CD4-positive, alpha-beta memory T cell (primary cell): ENCODE measurements around the gene PKN3. TPM values are rescaled to one million over a fixed set of nuclear protein-coding genes. Genes with fewer than 3 reads are reported as not detected.

Experiments used
- CTCF ChIA-PET: fragments of 350-600 bp; sonication (Branson Sonifier 250); formaldehyde crosslinking; loops from one replicate; lab custom pipeline; 2021; ENCODE audit warnings: inconsistent platforms; ENCODE audit not compliant: partially characterized antibody; lab: Charles Lee
- POLR2A ChIA-PET: fragments of 350-600 bp; sonication (Branson Sonifier 250); formaldehyde crosslinking; loops from one replicate; lab custom pipeline; 2021; ENCODE audit not compliant: partially characterized antibody; lab: Charles Lee
- DNase-seq, 5 donors: peaks; one replicate each; pipeline versions ENCODE4 v3.0.0 to v3.0.0-alpha.2; 2020 to 2022; ENCODE audit warnings: mixed read lengths in 1 of 5
- H3K27ac ChIP-seq: one replicate; pipeline ENCODE4 v1.7.0; 2013; ENCODE audit warnings: low read depth, low read length
- H3K27me3 ChIP-seq: 2 replicates; pipeline ENCODE4 v1.7.0; 2013; ENCODE audit warnings: mild to moderate bottlenecking, low read length, moderate library complexity; ENCODE audit not compliant: insufficient read depth
- H3K36me3 ChIP-seq: 2 replicates; pipeline ENCODE4 v1.7.0; 2013; ENCODE audit warnings: mild to moderate bottlenecking, low read length, moderate library complexity; ENCODE audit not compliant: insufficient read depth
- H3K4me1 ChIP-seq: 2 replicates; pipeline ENCODE4 v1.7.0; 2013; ENCODE audit warnings: mild to moderate bottlenecking, low read length, moderate library complexity; ENCODE audit not compliant: insufficient read depth
- H3K4me3 ChIP-seq, 2 donors: one replicate each; pipeline ENCODE4 v1.7.0; 2013; ENCODE audit warnings: low read length in 2 of 2, mild to moderate bottlenecking in 1 of 2
- H3K9me3 ChIP-seq, 2 donors: one replicate each; pipeline ENCODE4 v1.7.0; 2013; ENCODE audit warnings: low read length in 2 of 2, control low read depth in 1 of 2; ENCODE audit not compliant: control insufficient read depth in 1 of 2
- H3K27ac Mint-ChIP-seq, 7 donors: one replicate each; pipeline ENCODE4 v1.8.0; 2020 to 2021; ENCODE audit warnings: mixed read lengths in 7 of 7, mild to moderate bottlenecking in 6 of 7, inconsistent platforms in 3 of 7, moderate library complexity in 3 of 7
- H3K27me3 Mint-ChIP-seq, 2 donors: one replicate each; pipeline ENCODE4 v1.8.0; 2020 to 2021; ENCODE audit warnings: mixed read lengths in 2 of 2
- H3K36me3 Mint-ChIP-seq, 2 donors: one replicate each; pipeline ENCODE4 v1.8.0; 2020 to 2021; ENCODE audit warnings: mixed read lengths in 2 of 2, inconsistent platforms in 1 of 2, mild to moderate bottlenecking in 1 of 2
- H3K4me1 Mint-ChIP-seq, 4 donors: one replicate each; pipeline ENCODE4 v1.8.0; 2020 to 2021; ENCODE audit warnings: mixed read lengths in 4 of 4, mild to moderate bottlenecking in 1 of 4
- H3K4me3 Mint-ChIP-seq, 8 donors: one replicate each; pipeline ENCODE4 v1.8.0; 2020 to 2021; ENCODE audit warnings: mixed read lengths in 8 of 8, mild to moderate bottlenecking in 7 of 8, moderate library complexity in 6 of 8, inconsistent platforms in 3 of 8
- H3K9me3 Mint-ChIP-seq, 8 donors: one replicate each; pipeline ENCODE4 v1.8.0; 2020 to 2021; ENCODE audit warnings: mixed read lengths in 8 of 8, mild to moderate bottlenecking in 5 of 8, inconsistent platforms in 3 of 8, moderate library complexity in 1 of 8
- intact Hi-C: fragments of 100-400 bp; cut with micrococcal nuclease; formaldehyde crosslinking; loops from one replicate; pipeline ENCODE4 v1.15.1; 2023
- polyA plus RNA-seq, 2 donors: library from polyadenylated mRNA; unstranded; fragments of 300-500 nt; fragmentation: Illumina TruSeq; gene quantifications; one replicate each; pipeline ENCODE4 v1.2.3, GENCODE V29; 2021
- total RNA-seq, 2 experiments: library from RNA; stranded (reverse); gene quantifications; one replicate each; pipeline ENCODE4 v1.2.3, GENCODE V29; 2021

PKN3 gene
- total and polyA plus RNA-seq, 4 experiments from 2014 or later = 0.48 to 2.6 (median 1.5) TPM

- no peaks in the 10 kb centered on the region for H3K27me3 Mint-ChIP-seq
- no peaks in the 10 kb centered on the region for H3K9me3 ChIP-seq
- no peak overlapping the region for H3K4me3 Mint-ChIP-seq
- H3K27me3 ChIP-seq = no peaks in the 10 kb centered on the region
- no peaks in the 10 kb centered on the region for H3K36me3 ChIP-seq
- no peak overlapping the region for H3K4me3 ChIP-seq
- POLR2A ChIA-PET = interaction anchor here (1.7 to 2.1 kb wide), 2 partner anchors 8 to 16 kb away, joined by 5 read pairs; no protein-coding TSS in a partner anchor
- peaks cover 0 to 2% (median 0%) of the 10 kb centered on the region in 8 donors for H3K9me3 Mint-ChIP-seq
- intact Hi-C loops = no loop called here
- peaks cover 2 to 11% (median 7%) of the 10 kb centered on the region in 4 donors for H3K4me1 Mint-ChIP-seq
- peak overlapping the region in 1 of 7 donors; percentile 4 for H3K27ac Mint-ChIP-seq
- CTCF ChIA-PET = no interaction called here
- H3K27ac ChIP-seq = no peak overlapping the region
- H3K4me1 ChIP-seq = peaks cover 5% of the 10 kb centered on the region
- H3K36me3 Mint-ChIP-seq = no peaks in the 10 kb centered on the region
- no peak for DNase-seq
These were observed 4.5 kb downstream of the PKN3 start for GRCh38 chr9:128706671-128707381.

- CTCF ChIA-PET = interaction anchor here (1.3 kb wide), 1 partner anchor 17 kb away, joined by 4 read pairs; the partner anchor contains the start of gene ZDHHC12
- no peak for DNase-seq
These were observed 5.1 kb downstream of the PKN3 start for GRCh38 chr9:128707446-128707845.

DNA sequence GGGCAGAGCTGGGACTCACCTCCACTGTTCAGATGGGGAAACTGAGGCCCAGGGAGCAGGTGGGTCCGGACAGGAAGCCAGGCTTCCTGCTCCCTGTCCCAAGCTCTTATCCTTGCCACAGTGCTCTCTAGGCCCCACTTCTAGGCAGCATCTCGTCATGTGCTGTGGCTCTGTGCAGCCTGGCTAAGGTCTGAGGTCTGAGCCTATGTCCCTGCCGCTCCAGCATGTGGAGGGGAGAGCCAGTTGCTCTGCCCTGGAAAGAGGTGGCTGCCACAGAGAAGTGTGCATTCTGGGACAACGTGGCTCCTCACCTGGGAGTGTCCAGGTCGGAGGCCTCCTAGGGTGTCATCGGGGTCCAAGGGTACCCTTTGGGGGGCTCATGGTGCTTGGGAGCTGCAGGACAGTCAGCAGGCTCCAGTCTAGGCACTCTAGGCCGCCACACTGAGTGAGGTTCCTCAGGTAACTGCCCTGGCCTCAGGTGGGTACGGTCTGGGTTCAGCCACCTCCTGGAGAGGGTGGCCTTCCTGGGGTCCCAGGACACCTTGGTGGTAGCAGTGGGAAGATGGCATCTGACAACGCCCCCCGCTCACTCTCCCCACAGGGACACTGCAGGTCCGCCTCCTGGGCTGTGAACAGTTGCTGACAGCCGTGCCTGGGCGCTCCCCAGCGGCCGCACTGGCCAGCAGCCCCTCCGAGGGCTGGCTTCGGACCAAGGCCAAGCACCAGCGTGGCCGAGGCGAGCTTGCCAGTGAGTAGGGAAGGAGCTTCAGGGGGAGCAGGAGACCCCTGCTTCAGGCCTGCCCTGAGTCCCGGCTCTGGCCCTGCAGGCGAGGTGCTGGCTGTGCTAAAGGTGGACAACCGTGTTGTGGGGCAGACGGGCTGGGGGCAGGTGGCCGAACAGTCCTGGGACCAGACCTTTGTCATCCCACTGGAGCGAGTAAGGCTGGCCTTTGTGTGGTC lies 10.4 kb downstream of the PKN3 start:
- H3K4me3 ChIP-seq = no peak overlapping the region
- H3K4me3 Mint-ChIP-seq = no peak overlapping the region
- H3K9me3 ChIP-seq = no peaks in the 10 kb centered on the region
- intact Hi-C loops = no loop called here
- no peaks in the 10 kb centered on the region for H3K27me3 ChIP-seq
- H3K36me3 Mint-ChIP-seq = no peaks in the 10 kb centered on the region
- no peak for DNase-seq
- no peaks in the 10 kb centered on the region for H3K4me1 Mint-ChIP-seq
- H3K9me3 Mint-ChIP-seq = no peaks in the 10 kb centered on the region
- H3K36me3 ChIP-seq = no peaks in the 10 kb centered on the region
- H3K4me1 ChIP-seq = no peaks in the 10 kb centered on the region
- H3K27me3 Mint-ChIP-seq = no peaks in the 10 kb centered on the region
- POLR2A ChIA-PET = interaction anchor here (1.1 kb wide), 1 partner anchor 11 kb away, joined by 3 read pairs; the partner anchor contains the start of gene ZDHHC12
- no peak overlapping the region for H3K27ac ChIP-seq
- CTCF ChIA-PET = interaction anchor here (0.7 kb wide), 1 partner anchor 12 kb away, joined by 3 read pairs; no protein-coding TSS in a partner anchor
- H3K27ac Mint-ChIP-seq = peak overlapping the region in 1 of 7 donors; percentile 15

More at GRCh38 chr9:128707446-128707845, 5.1 kb downstream of the PKN3 start:
- Histone ChIP-seq H3K36me3 (no peaks in the 10 kb centered on the region), H3K27me3 (no peaks in the 10 kb centered on the region), H3K4me3 (no peak overlapping the region), H3K27ac (no peak overlapping the region), H3K4me1 (no peaks in the 10 kb centered on the region), H3K9me3 (no peaks in the 10 kb centered on the region)
- peak overlapping the region in 1 of 8 donors; percentile 27 for H3K4me3 Mint-ChIP-seq
- peaks cover 0 to 6% (median 4%) of the 10 kb centered on the region in 4 donors for H3K4me1 Mint-ChIP-seq
- no peaks in the 10 kb centered on the region for H3K36me3 Mint-ChIP-seq
- intact Hi-C loops = no loop called here
- POLR2A ChIA-PET = no interaction called here
- no peaks in the 10 kb centered on the region for H3K27me3 Mint-ChIP-seq
- H3K9me3 Mint-ChIP-seq = peaks cover 0 to 2% (median 0%) of the 10 kb centered on the region in 8 donors
- H3K27ac Mint-ChIP-seq = no peak overlapping the region

- intact Hi-C loops = no loop called here
- no peak overlapping the region for H3K27ac Mint-ChIP-seq
- POLR2A ChIA-PET = no interaction called here
These were observed 11.1 kb downstream of the PKN3 start for GRCh38 chr9:128713411-128713780.

GRCh38 chr9:128713941-128714573 lies 11.8 kb downstream of the PKN3 start:
- intact Hi-C loops = no loop called here
- no peaks in the 10 kb centered on the region for H3K9me3 ChIP-seq
- no peak overlapping the region for H3K27ac ChIP-seq
- Mint-ChIP-seq H3K27ac (no peak overlapping the region), H3K4me3 (no peak overlapping the region), H3K9me3 (no peaks in the 10 kb centered on the region), H3K36me3 (no peaks in the 10 kb centered on the region), H3K27me3 (no peaks in the 10 kb centered on the region), H3K4me1 (no peaks in the 10 kb centered on the region)
- no peak for DNase-seq
- CTCF ChIA-PET = interaction anchor here (1.8 kb wide), 1 partner anchor 12 kb away, joined by 5 read pairs; the partner anchor contains the start of gene PKN3
- no peaks in the 10 kb centered on the region for H3K4me1 ChIP-seq
- no peaks in the 10 kb centered on the region for H3K27me3 ChIP-seq
- no peaks in the 10 kb centered on the region for H3K36me3 ChIP-seq
- POLR2A ChIA-PET = interaction anchor here (1.5 kb wide), 1 partner anchor 8 kb away, joined by 5 read pairs; no protein-coding TSS in a partner anchor
- H3K4me3 ChIP-seq = no peak overlapping the region

More at GRCh38 chr9:128713411-128713780, 11.1 kb downstream of the PKN3 start:
- Histone ChIP-seq H3K27ac (no peak overlapping the region), H3K36me3 (no peaks in the 10 kb centered on the region), H3K4me3 (no peak overlapping the region), H3K9me3 (no peaks in the 10 kb centered on the region), H3K4me1 (no peaks in the 10 kb centered on the region), H3K27me3 (no peaks in the 10 kb centered on the region)
- DNase-seq = no peak
- Mint-ChIP-seq H3K4me1 (no peaks in the 10 kb centered on the region), H3K36me3 (no peaks in the 10 kb centered on the region), H3K4me3 (no peak overlapping the region), H3K27me3 (no peaks in the 10 kb centered on the region), H3K9me3 (no peaks in the 10 kb centered on the region)
- CTCF ChIA-PET = no interaction called here

DNA sequence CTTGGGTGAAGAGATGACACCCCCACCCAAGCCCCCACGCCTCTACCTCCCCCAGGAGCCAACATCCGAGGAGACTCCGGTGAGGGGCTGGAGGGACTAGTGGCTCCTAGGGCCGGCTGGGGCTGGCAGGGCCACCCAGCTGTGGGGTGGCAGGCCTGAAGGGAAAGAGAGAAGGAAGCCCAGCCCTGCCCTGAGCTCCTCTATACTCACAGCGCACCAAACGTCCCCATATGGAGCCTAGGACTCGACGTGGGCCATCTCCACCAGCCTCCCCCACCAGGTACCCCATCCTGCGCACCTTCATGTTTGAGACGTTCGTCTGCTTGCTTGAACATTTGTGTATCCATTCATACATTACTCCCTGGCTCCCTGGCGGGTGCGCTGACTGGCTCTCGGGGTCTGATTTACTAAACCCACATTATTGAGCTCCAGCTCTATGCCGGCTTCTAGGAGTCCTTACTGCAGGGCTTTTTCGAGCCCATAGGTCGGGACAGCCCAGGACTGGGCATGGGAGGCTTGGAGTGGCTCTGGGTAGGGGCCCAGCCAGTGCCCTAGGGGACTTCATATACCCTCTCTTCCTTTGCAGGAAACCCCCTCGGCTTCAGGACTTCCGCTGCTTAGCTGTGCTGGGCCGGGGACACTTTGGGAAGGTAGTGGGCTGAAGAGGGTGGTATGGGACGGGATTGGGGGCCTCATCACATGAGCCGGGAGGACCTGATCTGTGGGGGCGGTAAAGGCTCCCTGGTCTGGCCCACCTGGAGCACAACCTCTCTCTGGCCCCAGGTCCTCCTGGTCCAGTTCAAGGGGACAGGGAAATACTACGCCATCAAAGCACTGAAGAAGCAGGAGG lies 12.5 kb downstream of the PKN3 start:
- no peaks in the 10 kb centered on the region for H3K4me1 Mint-ChIP-seq
- no peaks in the 10 kb centered on the region for H3K4me1 ChIP-seq
- no peaks in the 10 kb centered on the region for H3K27me3 Mint-ChIP-seq
- H3K9me3 ChIP-seq = no peaks in the 10 kb centered on the region
- peaks cover 0 to 3% (median 0%) of the 10 kb centered on the region in 8 donors for H3K9me3 Mint-ChIP-seq
- DNase-seq = no peak
- POLR2A ChIA-PET = interaction anchor here (1.5 to 1.7 kb wide), 2 partner anchors 9 kb away, joined by 5 read pairs; partner anchors contain the start of gene ZDHHC12
- H3K4me3 Mint-ChIP-seq = no peak overlapping the region
- no peaks in the 10 kb centered on the region for H3K27me3 ChIP-seq
- no peak overlapping the region for H3K27ac ChIP-seq
- intact Hi-C loops = no loop called here
- H3K36me3 Mint-ChIP-seq = no peaks in the 10 kb centered on the region
- H3K4me3 ChIP-seq = no peak overlapping the region
- CTCF ChIA-PET = interaction anchor here (1.8 kb wide), 1 partner anchor 13 kb away, joined by 5 read pairs; the partner anchor contains the start of gene PKN3
- H3K36me3 ChIP-seq = no peaks in the 10 kb centered on the region
- H3K27ac Mint-ChIP-seq = no peak overlapping the region
